ENCODE measurements around the gene PCNX4. TPM values are rescaled to one million over a fixed set of nuclear protein-coding genes. Genes with fewer than 3 reads are reported as not detected.

PCNX4 gene
- total RNA-seq, 4 donors from 2014 or later: 11.3 to 42.8 (median 34.8) TPM

- Histone ChIP-seq H3K27ac (peak overlapping the region; percentile 24 to 59 (median 58)), H3K4me3 (peak overlapping the region in 2 of 4 donors; percentile 2 to 29), H3K36me3 (peaks cover 0 to under 1% of the 10 kb centered on the region in 2 donors), H3K27me3 (no peaks in the 10 kb centered on the region), H3K9me3 (no peaks in the 10 kb centered on the region), H3K4me1 (peaks cover 55 to 64% of the 10 kb centered on the region in 2 donors)
- ATAC-seq (no peak), DNase-seq (no peak)
- in situ Hi-C loops (cut with MboI; ENCODE audit: low sequenced_read_pairs in 4 of 4) (no loop called here), intact Hi-C loops (cut with DNase I; ENCODE audit: low total_unique reads) (loop anchor here (2.0 kb wide), 1 partner anchor 50 kb away; no protein-coding TSS in a partner anchor)
- TF ChIP-seq POLR2A (IDR thresholded peaks at IDR 0.05): no peak
- TF ChIP-seq, protein P1, sequence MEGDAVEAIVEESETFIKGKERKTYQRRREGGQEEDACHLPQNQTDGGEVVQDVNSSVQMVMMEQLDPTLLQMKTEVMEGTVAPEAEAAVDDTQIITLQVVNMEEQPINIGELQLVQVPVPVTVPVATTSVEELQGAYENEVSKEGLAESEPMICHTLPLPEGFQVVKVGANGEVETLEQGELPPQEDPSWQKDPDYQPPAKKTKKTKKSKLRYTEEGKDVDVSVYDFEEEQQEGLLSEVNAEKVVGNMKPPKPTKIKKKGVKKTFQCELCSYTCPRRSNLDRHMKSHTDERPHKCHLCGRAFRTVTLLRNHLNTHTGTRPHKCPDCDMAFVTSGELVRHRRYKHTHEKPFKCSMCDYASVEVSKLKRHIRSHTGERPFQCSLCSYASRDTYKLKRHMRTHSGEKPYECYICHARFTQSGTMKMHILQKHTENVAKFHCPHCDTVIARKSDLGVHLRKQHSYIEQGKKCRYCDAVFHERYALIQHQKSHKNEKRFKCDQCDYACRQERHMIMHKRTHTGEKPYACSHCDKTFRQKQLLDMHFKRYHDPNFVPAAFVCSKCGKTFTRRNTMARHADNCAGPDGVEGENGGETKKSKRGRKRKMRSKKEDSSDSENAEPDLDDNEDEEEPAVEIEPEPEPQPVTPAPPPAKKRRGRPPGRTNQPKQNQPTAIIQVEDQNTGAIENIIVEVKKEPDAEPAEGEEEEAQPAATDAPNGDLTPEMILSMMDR (IDR thresholded peaks at IDR 0.05 in 4 of 5, conservative IDR thresholded peaks at IDR 0.05 in 1 of 5): no peak
Observed at GRCh38 chr14:60102389-60102788, 10.7 kb downstream of the PCNX4 start.

DNA sequence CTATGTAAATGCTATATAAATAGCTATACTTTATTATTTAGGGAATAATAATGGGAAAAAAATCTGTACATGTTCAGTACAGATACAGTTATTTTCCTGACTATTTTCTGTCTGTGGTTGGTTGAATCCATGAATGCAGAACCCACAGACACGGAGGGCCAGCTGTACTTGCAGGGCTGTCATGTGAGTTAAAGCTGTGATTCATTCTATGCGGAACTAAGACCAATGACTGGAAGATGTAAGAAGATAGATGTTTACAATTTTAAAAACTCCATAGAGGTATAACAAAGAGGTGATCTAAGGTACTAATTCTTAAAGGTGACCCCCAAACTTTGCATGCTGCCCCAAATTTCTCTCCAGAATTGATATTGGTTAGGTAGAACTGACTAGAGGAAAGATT is 14.6 kb downstream of the PCNX4 start:
- Histone ChIP-seq H3K27me3 (no peaks in the 10 kb centered on the region), H3K4me1 (peaks cover 43 to 46% of the 10 kb centered on the region in 2 donors), H3K36me3 (peaks cover 0 to 16% of the 10 kb centered on the region in 2 donors), H3K9me3 (no peaks in the 10 kb centered on the region), H3K4me3 (no peak overlapping the region), H3K27ac (peak overlapping the region; percentile 50 to 79 (median 60))
- DNase-seq (peak; percentile 33 to 50), ATAC-seq (peak; percentile 88 to 97)
- in situ Hi-C loops (cut with MboI; ENCODE audit: low sequenced_read_pairs in 4 of 4): no loop called here
- intact Hi-C loops (cut with DNase I; ENCODE audit: low total_unique reads): no loop called here
- TF ChIP-seq POLR2A (IDR thresholded peaks at IDR 0.05): no peak
- TF ChIP-seq, protein P1 (IDR thresholded peaks at IDR 0.05 in 4 of 5, conservative IDR thresholded peaks at IDR 0.05 in 1 of 5): no peak

- DNase-seq (no peak), ATAC-seq (no peak)
- H3K27ac ChIP-seq: peak overlapping the region; percentile 15 to 79 (median 60)
- intact Hi-C loops (cut with DNase I; ENCODE audit: low total_unique reads) (no loop called here), in situ Hi-C loops (cut with MboI; ENCODE audit: low sequenced_read_pairs in 4 of 4) (no loop called here)
- H3K9me3 ChIP-seq: no peaks in the 10 kb centered on the region
- peaks cover 38 to 39% of the 10 kb centered on the region in 2 donors for H3K4me1 ChIP-seq
- peaks cover 0 to 16% of the 10 kb centered on the region in 2 donors for H3K36me3 ChIP-seq
- no peak overlapping the region for H3K4me3 ChIP-seq
- H3K27me3 ChIP-seq: no peaks in the 10 kb centered on the region
- TF ChIP-seq, protein P1 (IDR thresholded peaks at IDR 0.05 in 4 of 5, conservative IDR thresholded peaks at IDR 0.05 in 1 of 5): no peak
- TF ChIP-seq POLR2A (IDR thresholded peaks at IDR 0.05): no peak
Observed at GRCh38 chr14:60107477-60107876, 15.8 kb downstream of the PCNX4 start.

DNA sequence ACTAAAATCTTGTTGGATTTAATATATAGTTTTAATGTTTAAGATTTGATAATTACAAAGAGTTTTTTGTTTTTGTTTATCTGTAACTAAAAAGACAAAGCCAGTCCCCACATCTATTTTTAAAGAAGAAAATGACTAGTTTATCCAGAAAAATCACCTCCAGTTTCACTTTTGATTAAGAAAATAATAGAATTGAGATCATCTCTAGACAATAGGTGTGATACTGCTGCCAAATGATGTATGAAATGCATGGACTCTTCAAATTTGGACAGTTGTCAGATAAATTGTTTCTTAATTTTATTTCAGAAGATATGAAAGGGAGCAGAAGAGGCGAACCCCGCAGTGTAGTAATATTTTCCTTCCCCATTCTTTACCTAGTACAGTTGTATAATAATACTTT is 20.0 kb downstream of the PCNX4 start:
- Histone ChIP-seq H3K27ac (no peak overlapping the region), H3K4me3 (no peak overlapping the region), H3K36me3 (peaks cover 0 to 27% of the 10 kb centered on the region in 2 donors), H3K9me3 (no peaks in the 10 kb centered on the region), H3K27me3 (no peaks in the 10 kb centered on the region), H3K4me1 (peaks cover 8 to 16% of the 10 kb centered on the region in 2 donors)
- intact Hi-C loops (cut with DNase I; ENCODE audit: low total_unique reads): no loop called here
- in situ Hi-C loops (cut with MboI; ENCODE audit: low sequenced_read_pairs in 4 of 4): no loop called here
- TF ChIP-seq, protein P1 (IDR thresholded peaks at IDR 0.05 in 4 of 5, conservative IDR thresholded peaks at IDR 0.05 in 1 of 5): no peak
- no peak for TF ChIP-seq POLR2A (IDR thresholded peaks at IDR 0.05)
- ATAC-seq (no peak), DNase-seq (no peak)

GRCh38 chr14:60114881-60115280 is 23.2 kb downstream of the PCNX4 start:
- no peaks in the 10 kb centered on the region for H3K9me3 ChIP-seq
- TF ChIP-seq, protein P1 (IDR thresholded peaks at IDR 0.05 in 4 of 5, conservative IDR thresholded peaks at IDR 0.05 in 1 of 5): no peak
- no peak for TF ChIP-seq POLR2A (IDR thresholded peaks at IDR 0.05)
- DNase-seq (no peak), ATAC-seq (no peak)
- H3K36me3 ChIP-seq: peaks cover 0 to 41% of the 10 kb centered on the region in 2 donors
- H3K4me1 ChIP-seq: peaks cover 0 to 15% of the 10 kb centered on the region in 2 donors
- H3K4me3 ChIP-seq: no peak overlapping the region
- no peak overlapping the region for H3K27ac ChIP-seq
- intact Hi-C loops (cut with DNase I; ENCODE audit: low total_unique reads): no loop called here
- no peaks in the 10 kb centered on the region for H3K27me3 ChIP-seq
- in situ Hi-C loops (cut with MboI; ENCODE audit: low sequenced_read_pairs in 4 of 4): no loop called here
